Myocyte (in vitro differentiated cells): ENCODE measurements around the gene ALDH5A1. TPM values are rescaled to one million over a fixed set of nuclear protein-coding genes. Genes with fewer than 3 reads are reported as not detected.

ENCODE experiments used
- DNase-seq: peaks from one replicate; pipeline ENCODE4 v3.0.0-alpha.2; 2012; ENCODE audit warnings: low read depth
- total RNA-seq: library from RNA; depleted of rRNA; stranded (reverse); fragments of >200 nt; gene quantifications from 2 replicates; pipeline ENCODE4 v1.2.3, GENCODE V29; 2014

Gene ALDH5A1
- total RNA-seq, 1 donor from 2014 or later, result 1.2 TPM

GRCh38 chr6:24565196-24565595, 70.4 kb downstream of the ALDH5A1 start:
- DNase-seq, result no peak

- no peak for DNase-seq
Observed at GRCh38 chr6:24566020-24566767, 71.4 kb downstream of the ALDH5A1 start.

GRCh38 chr6:24568683-24569082, 73.9 kb downstream of the ALDH5A1 start:
- DNase-seq, result no peak

GRCh38 chr6:24569811-24570210, 75.0 kb downstream of the ALDH5A1 start:
- DNase-seq, result no peak

- DNase-seq, result no peak
Observed at GRCh38 chr6:24571361-24571760, 76.6 kb downstream of the ALDH5A1 start.

- DNase-seq, result no peak
Observed at GRCh38 chr6:24574809-24575208, 80.0 kb downstream of the ALDH5A1 start.

- no peak for DNase-seq
Observed at GRCh38 chr6:24576447-24576846, 81.7 kb downstream of the ALDH5A1 start.

- DNase-seq, result peak; percentile 67
Observed at GRCh38 chr6:24581084-24581669, 86.4 kb downstream of the ALDH5A1 start.

- peak; percentile 83 for DNase-seq
Observed at GRCh38 chr6:24583463-24584381, 89.0 kb downstream of the ALDH5A1 start.

GRCh38 chr6:24584382-24584720, 89.6 kb downstream of the ALDH5A1 start:
- DNase-seq, result no peak

Other genes with a start within 250 kb of the ALDH5A1 start
- 0.08 and 0.21 TPM in 2 replicates for gene DCDC2, start 136.9 kb upstream of the ALDH5A1 start, total RNA-seq
- 27.9 and 28.1 TPM in 2 replicates for gene MRS2, start 92.0 kb upstream of the ALDH5A1 start, total RNA-seq
- gene GPLD1, start 5.4 kb upstream of the ALDH5A1 start, total RNA-seq, result 0.19 and 0.26 TPM in 2 replicates
- under 0.01 and 0.08 TPM in 2 replicates for gene KIAA0319, start 151.2 kb downstream of the ALDH5A1 start, total RNA-seq
- gene TDP2, start 171.9 kb downstream of the ALDH5A1 start, total RNA-seq, result 15.1 and 16.0 TPM in 2 replicates
- gene ACOT13, start 172.1 kb downstream of the ALDH5A1 start, total RNA-seq, result 11.6 and 13.1 TPM in 2 replicates
- 120 and 146 TPM in 2 replicates for gene C6orf62, start 224.2 kb downstream of the ALDH5A1 start, total RNA-seq